Tibial artery (tissue), 4 donors: Measurements from ENCODE around the gene SPINT3.

Experiments
- DNase-seq, 2 donors: peaks; one replicate each; pipeline ENCODE4 v3.0.0-alpha.2; 2019
- H3K27ac ChIP-seq, 2 donors: fragments of 200-600 bp; sonication (generic) in 1 of 2; 1 replicate in 1 of 2; 2 replicates in 1 of 2; pipeline ENCODE4 v1.5.1; 2018 to 2019; ENCODE audit warnings: mild to moderate bottlenecking in 1 of 2
- H3K27me3 ChIP-seq, 2 donors: fragments of 200-600 bp; sonication (generic) in 1 of 2; one replicate each; pipeline versions ENCODE4 v1.5.1 to v1.6.0; 2016 to 2019
- H3K36me3 ChIP-seq, 3 donors: fragments of 200-600 bp; sonication (generic) in 2 of 3; one replicate each; pipeline ENCODE4 v1.5.1; 2016 to 2019; ENCODE audit warnings: mild to moderate bottlenecking in 2 of 3
- H3K4me1 ChIP-seq, 4 donors: fragments of 200-600 bp; sonication (generic) in 2 of 4; 1 replicate in 3 of 4; 2 replicates in 1 of 4; pipeline ENCODE4 v1.5.1; 2016 to 2019
- H3K4me3 ChIP-seq, 2 donors: fragments of 200-600 bp; sonication (generic) in 1 of 2; 1 replicate in 1 of 2; 2 replicates in 1 of 2; pipeline ENCODE4 v1.5.1; 2018 to 2019; ENCODE audit warnings: mild to moderate bottlenecking in 2 of 2
- H3K9me3 ChIP-seq, 3 donors: fragments of 200-600 bp; sonication (generic) in 1 of 3; one replicate each; pipeline ENCODE4 v1.5.1; 2016 to 2019
- CTCF ChIP-seq, 2 experiments: fragments of 200-600 bp in 1 of 2; fragments of 450-650 bp in 1 of 2; IDR thresholded peaks; one replicate each; pipeline ENCODE4 v1.5.1; 2017 to 2019; ENCODE audit warnings: antibody characterized with exemption in 2 of 2, mild to moderate bottlenecking in 1 of 2, moderate library complexity in 1 of 2
- intact Hi-C: fragments of 100-400 bp; cut with DNase I; formaldehyde crosslinking; loops from one replicate; pipeline ENCODE4 v1.15.0; 2023; ENCODE audit warnings: low total_unique reads

SPINT3 gene

GRCh38 chr20:45509091-45509490, 6.3 kb downstream of the SPINT3 start:
- Histone ChIP-seq H3K4me3 (no peak overlapping the region), H3K4me1 (no peaks in the 10 kb centered on the region), H3K27me3 (peaks cover 0 to 8% of the 10 kb centered on the region in 2 donors), H3K27ac (no peak overlapping the region), H3K36me3 (no peaks in the 10 kb centered on the region), H3K9me3 (no peaks in the 10 kb centered on the region)
- no peak for TF ChIP-seq CTCF (IDR thresholded peaks at IDR 0.05)
- intact Hi-C loops, result no loop called here
- DNase-seq, result no peak

- Histone ChIP-seq H3K27ac (no peak overlapping the region), H3K27me3 (peaks cover 0 to 8% of the 10 kb centered on the region in 2 donors), H3K4me1 (no peaks in the 10 kb centered on the region), H3K4me3 (no peak overlapping the region), H3K9me3 (no peaks in the 10 kb centered on the region), H3K36me3 (no peaks in the 10 kb centered on the region)
- TF ChIP-seq CTCF (IDR thresholded peaks at IDR 0.05), result no peak
- intact Hi-C loops, result no loop called here
- no peak for DNase-seq
Measured at GRCh38 chr20:45508068-45508886, 7.1 kb downstream of the SPINT3 start.

GRCh38 chr20:45507011-45507820, 8.2 kb downstream of the SPINT3 start:
- intact Hi-C loops, result no loop called here
- DNase-seq, result no peak
- Histone ChIP-seq H3K36me3 (no peaks in the 10 kb centered on the region), H3K4me3 (no peak overlapping the region), H3K9me3 (no peaks in the 10 kb centered on the region), H3K27me3 (peaks cover 0 to 8% of the 10 kb centered on the region in 2 donors), H3K4me1 (no peaks in the 10 kb centered on the region), H3K27ac (no peak overlapping the region)
- TF ChIP-seq CTCF (IDR thresholded peaks at IDR 0.05), result no peak

- H3K27ac ChIP-seq, result no peak overlapping the region
- H3K4me1 ChIP-seq, result no peaks in the 10 kb centered on the region
- no peaks in the 10 kb centered on the region for H3K36me3 ChIP-seq
- H3K9me3 ChIP-seq, result no peaks in the 10 kb centered on the region
- no peak for TF ChIP-seq CTCF (IDR thresholded peaks at IDR 0.05)
- intact Hi-C loops, result no loop called here
- H3K27me3 ChIP-seq, result peaks cover 0 to 10% of the 10 kb centered on the region in 2 donors
- H3K4me3 ChIP-seq, result no peak overlapping the region
- no peak for DNase-seq
Measured at GRCh38 chr20:45506398-45506797, 9.0 kb downstream of the SPINT3 start.

DNA sequence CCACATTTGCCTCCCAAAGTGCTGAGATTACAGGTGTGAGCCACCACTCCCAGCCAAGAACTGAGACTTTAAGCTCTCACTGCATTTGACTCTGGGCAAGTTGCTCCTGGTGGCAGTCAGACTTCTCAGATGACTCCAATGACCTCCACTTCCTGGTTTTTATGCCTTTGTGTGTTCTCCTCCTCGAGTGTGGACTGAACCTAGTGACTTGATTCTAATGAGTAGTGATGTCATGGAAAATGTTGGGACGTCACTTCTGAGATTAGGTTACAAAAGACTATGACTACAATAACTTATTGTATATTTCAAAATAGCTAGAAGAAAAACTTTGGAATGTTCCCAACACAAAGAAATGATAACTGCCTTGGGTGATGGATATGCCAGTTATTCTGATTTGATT, 12.0 kb downstream of the SPINT3 start:
- DNase-seq, result no peak

More for the DNA sequence above, 12.0 kb downstream of the SPINT3 start:
- H3K36me3 ChIP-seq, result no peaks in the 10 kb centered on the region
- intact Hi-C loops, result no loop called here
- no peaks in the 10 kb centered on the region for H3K4me1 ChIP-seq
- no peak overlapping the region for H3K4me3 ChIP-seq
- TF ChIP-seq CTCF (IDR thresholded peaks at IDR 0.05), result no peak
- peaks cover 0 to 32% of the 10 kb centered on the region in 2 donors for H3K27me3 ChIP-seq
- H3K9me3 ChIP-seq, result no peaks in the 10 kb centered on the region
- no peak overlapping the region for H3K27ac ChIP-seq
